Measurements from ENCODE around the gene PDE3A.

- TF ChIP-seq POLR2A (IDR thresholded peaks at IDR 0.05) = no peak
- TF ChIP-seq, protein P1, sequence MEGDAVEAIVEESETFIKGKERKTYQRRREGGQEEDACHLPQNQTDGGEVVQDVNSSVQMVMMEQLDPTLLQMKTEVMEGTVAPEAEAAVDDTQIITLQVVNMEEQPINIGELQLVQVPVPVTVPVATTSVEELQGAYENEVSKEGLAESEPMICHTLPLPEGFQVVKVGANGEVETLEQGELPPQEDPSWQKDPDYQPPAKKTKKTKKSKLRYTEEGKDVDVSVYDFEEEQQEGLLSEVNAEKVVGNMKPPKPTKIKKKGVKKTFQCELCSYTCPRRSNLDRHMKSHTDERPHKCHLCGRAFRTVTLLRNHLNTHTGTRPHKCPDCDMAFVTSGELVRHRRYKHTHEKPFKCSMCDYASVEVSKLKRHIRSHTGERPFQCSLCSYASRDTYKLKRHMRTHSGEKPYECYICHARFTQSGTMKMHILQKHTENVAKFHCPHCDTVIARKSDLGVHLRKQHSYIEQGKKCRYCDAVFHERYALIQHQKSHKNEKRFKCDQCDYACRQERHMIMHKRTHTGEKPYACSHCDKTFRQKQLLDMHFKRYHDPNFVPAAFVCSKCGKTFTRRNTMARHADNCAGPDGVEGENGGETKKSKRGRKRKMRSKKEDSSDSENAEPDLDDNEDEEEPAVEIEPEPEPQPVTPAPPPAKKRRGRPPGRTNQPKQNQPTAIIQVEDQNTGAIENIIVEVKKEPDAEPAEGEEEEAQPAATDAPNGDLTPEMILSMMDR (IDR thresholded peaks at IDR 0.05) = no peak
- no peak for TF ChIP-seq POLR2AphosphoS5 (IDR thresholded peaks at IDR 0.05)
- no peak for TF ChIP-seq EP300 (IDR thresholded peaks at IDR 0.05)
Measured at GRCh38 chr12:20444595-20445170, 76.3 kb downstream of the PDE3A start.
